GM23248 (cell line): ENCODE results near the gene ROMO1.

ENCODE experiments used
- EZH2 ChIP-seq: fragments of 200-600 bp; sonication (generic); IDR thresholded peaks from 2 replicates; pipeline ENCODE4 v1.6.1; 2018; ENCODE audit warnings: antibody characterized with exemption, mild to moderate bottlenecking; ENCODE audit not compliant: insufficient read depth, poor library complexity, severe bottlenecking
- EZH2phosphoT487 ChIP-seq: fragments of 200-600 bp; sonication (generic); IDR thresholded peaks from 2 replicates; pipeline ENCODE4 v1.6.1; 2018; ENCODE audit warnings: antibody characterized with exemption, moderate library complexity, mild to moderate bottlenecking, low read depth; ENCODE audit not compliant: insufficient read depth

DNA sequence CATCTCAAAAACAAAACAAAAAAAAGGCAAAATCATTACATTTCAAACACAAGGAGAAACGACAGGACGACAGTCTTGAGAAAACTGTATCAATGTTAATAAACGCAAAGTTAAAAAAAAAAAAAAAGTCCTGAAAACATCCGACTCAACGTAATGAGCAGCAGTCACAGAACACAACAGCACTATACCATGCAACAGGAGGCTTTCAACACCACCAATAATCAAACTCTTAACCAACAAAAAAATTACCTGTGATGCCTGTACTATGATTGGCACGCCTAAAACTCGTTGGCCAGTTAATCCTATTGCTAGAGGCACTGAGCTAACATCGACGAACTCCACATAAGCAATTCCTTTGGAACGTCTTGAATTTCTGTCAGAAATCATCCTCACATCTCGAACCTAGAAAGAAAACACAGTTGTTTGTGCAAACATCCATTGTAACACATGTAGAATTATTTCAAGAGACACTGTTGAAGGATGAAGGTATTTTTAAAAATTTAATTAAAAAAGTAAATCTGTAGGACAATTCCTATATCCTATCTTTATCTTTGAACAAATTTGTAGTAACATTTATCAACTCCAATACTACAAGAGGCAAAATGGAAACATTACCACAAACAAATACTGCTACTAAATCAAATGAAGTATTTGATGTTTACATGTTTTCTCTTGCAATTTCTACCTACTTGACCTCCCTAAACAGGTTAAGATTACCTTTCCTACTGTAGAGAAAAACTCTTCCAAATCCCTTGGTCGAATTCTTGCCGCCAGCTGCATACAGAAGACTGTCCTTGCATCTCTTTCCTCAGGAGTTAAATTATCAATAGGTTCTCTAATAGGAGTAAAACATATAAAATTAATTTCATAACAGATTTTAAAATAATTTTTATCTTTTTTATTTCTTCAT lies 25.4 kb downstream of the ROMO1 start:
- TF ChIP-seq EZH2 (no peak), EZH2phosphoT487 (no peak)
